HG03354 (cell line): ENCODE measurements around the gene MMP25.

Source experiments
- ATAC-seq: cut with Tn5 transposase; IDR thresholded peaks from one replicate; pipeline ENCODE4 v1.9.1; 2021; ENCODE audit warnings: mild to moderate bottlenecking; ENCODE audit not compliant: unreplicated experiment, poor library complexity, severe bottlenecking

The MMP25 gene

GRCh38 chr16:3027983-3028715 is 18.2 kb upstream of the MMP25 start:
- ATAC-seq, result peak; percentile 29

GRCh38 chr16:3028716-3029319 is 17.5 kb upstream of the MMP25 start:
- no peak for ATAC-seq

GRCh38 chr16:3029491-3030221 is 16.7 kb upstream of the MMP25 start:
- no peak for ATAC-seq

- no peak for ATAC-seq
These were observed 15.8 kb upstream of the MMP25 start for GRCh38 chr16:3030222-3031212.

GRCh38 chr16:3032624-3033023 is 13.7 kb upstream of the MMP25 start:
- no peak for ATAC-seq

- ATAC-seq, result no peak
These were observed 10.9 kb upstream of the MMP25 start for GRCh38 chr16:3035289-3035971.

GRCh38 chr16:3035972-3036725 is 10.2 kb upstream of the MMP25 start:
- ATAC-seq, result no peak

- ATAC-seq, result no peak
These were observed 9.5 kb upstream of the MMP25 start, which contains the start of gene BICDL2 for GRCh38 chr16:3036726-3037315. BICDL2 (minus strand) TSS chr16:3036944; CDS start chr16:3035496, 1,448 bp downstream.

- no peak for ATAC-seq
These were observed 8.1 kb upstream of the MMP25 start for GRCh38 chr16:3038256-3038655.

- no peak for ATAC-seq
These were observed 7.5 kb upstream of the MMP25 start for GRCh38 chr16:3038896-3039295.

GRCh38 chr16:3042376-3042775 is 4.0 kb upstream of the MMP25 start:
- no peak for ATAC-seq

GRCh38 chr16:3044708-3045107 is 1.7 kb upstream of the MMP25 start:
- no peak for ATAC-seq

GRCh38 chr16:3046641-3047386 is 453 bp downstream of the MMP25 start:
- ATAC-seq, result no peak

- no peak for ATAC-seq
These were observed 993 bp downstream of the MMP25 start for GRCh38 chr16:3047387-3047720.

- no peak for ATAC-seq
These were observed 3.6 kb downstream of the MMP25 start for GRCh38 chr16:3049921-3050481.

- ATAC-seq, result no peak
These were observed 4.1 kb downstream of the MMP25 start for GRCh38 chr16:3050487-3050886.

- no peak for ATAC-seq
These were observed 4.6 kb downstream of the MMP25 start for GRCh38 chr16:3051009-3051408.
